Psoas muscle (tissue), 8 donors: Measurements from ENCODE around the gene IGFLR1. TPM values are rescaled to one million over a fixed set of nuclear protein-coding genes. Genes with fewer than 3 reads are reported as not detected.
A peak's percentile ranks its signal among the peaks of the same experiment; 100 is the strongest.

Source experiments
- ATAC-seq, 4 donors: fragments of 200-7000 bp; cut with Tn5 transposase; one replicate each; pipeline ENCODE4 v1.9.1; 2020; ENCODE audit warnings: moderate library complexity in 3 of 4, mild to moderate bottlenecking in 2 of 4
- DNase-seq, 2 donors: peaks; one replicate each; pipeline ENCODE4 v3.0.0-alpha.2; 2020
- H3K27ac ChIP-seq: fragments of 200-600 bp; one replicate; pipeline ENCODE4 v1.8.0; 2022
- H3K27me3 ChIP-seq, 3 donors: fragments of 200-600 bp in 1 of 3; one replicate each; pipeline versions ENCODE4 v1.6.1 to v1.8.0; 2013 to 2022; ENCODE audit warnings: low read length in 2 of 3, mild to moderate bottlenecking in 2 of 3, moderate library complexity in 1 of 3; ENCODE audit not compliant: insufficient read depth in 3 of 3
- H3K36me3 ChIP-seq, 2 donors: fragments of 200-600 bp in 1 of 2; one replicate each; pipeline versions ENCODE4 v1.6.1 to v1.8.0; 2013 to 2022; ENCODE audit warnings: low read depth in 1 of 2, mild to moderate bottlenecking in 1 of 2, moderate library complexity in 1 of 2; ENCODE audit not compliant: insufficient read depth in 1 of 2
- H3K4me1 ChIP-seq: fragments of 200-600 bp; one replicate; pipeline ENCODE4 v1.8.0; 2022
- H3K4me3 ChIP-seq: fragments of 200-600 bp; one replicate; pipeline ENCODE4 v1.8.0; 2022; ENCODE audit warnings: mild to moderate bottlenecking
- H3K9me3 ChIP-seq: fragments of 200-600 bp; one replicate; pipeline ENCODE4 v1.8.0; 2022
- WGBS, 3 donors: extraction: QIAGEN DNeasy Blood & Tissue Kit; methylation state at CpG; one replicate each; pipeline versions ENCODE4 v1.1.6 to v1.1.7; 2013; 5-methylcytosine and 5-hydroxymethylcytosine counted together
- intact Hi-C, 2 donors: fragments of 100-400 bp; cut with DNase I; formaldehyde crosslinking; loops; one replicate each; pipeline versions ENCODE4 v1.11.0 to v1.14.2; 2022
- polyA plus RNA-seq, 3 donors: library from polyadenylated mRNA; stranded (reverse); fragments of 200-250 nt; gene quantifications; one replicate each; pipeline ENCODE4 v1.2.3, GENCODE V29; 2013
- total RNA-seq, 4 donors: library from RNA; stranded (reverse); fragmentation: NEBNext Ultra II Directional in 2 of 4; extraction: Animal tissue kit (Norgen Biotek cat#: 25700) in 2 of 4; gene quantifications; one replicate each; pipeline versions ENCODE4 v1.2.1 to v1.2.4, GENCODE V29; 2021 to 2023
- TF ChIP-seq, protein P1 (sequence below): fragments of 200-600 bp; IDR thresholded peaks from one replicate; pipeline ENCODE4 v1.8.0; 2022; ENCODE audit warnings: antibody characterized with exemption
- donor health status: healthy with polysubstance abuse.
- donor health status: DM: no; HTN: no; CAD: no; lungs with moderate emphysema.
- donor health status: Bipolar disorder and iron deficiency.
- donor health status: healthy.
- donor health status: DM: yes; HTN: yes; CAD: no.
- donor health status: DM: no; HTN: no; CAD: no.
- donor health status: DM: no; HTN: no; CAD: no.
- donor health status: DM: yes; HTN: yes; CAD: no.

The IGFLR1 gene
- total and polyA plus RNA-seq, 7 donors, result 2.0 to 12.4 (median 5.8) TPM

DNA sequence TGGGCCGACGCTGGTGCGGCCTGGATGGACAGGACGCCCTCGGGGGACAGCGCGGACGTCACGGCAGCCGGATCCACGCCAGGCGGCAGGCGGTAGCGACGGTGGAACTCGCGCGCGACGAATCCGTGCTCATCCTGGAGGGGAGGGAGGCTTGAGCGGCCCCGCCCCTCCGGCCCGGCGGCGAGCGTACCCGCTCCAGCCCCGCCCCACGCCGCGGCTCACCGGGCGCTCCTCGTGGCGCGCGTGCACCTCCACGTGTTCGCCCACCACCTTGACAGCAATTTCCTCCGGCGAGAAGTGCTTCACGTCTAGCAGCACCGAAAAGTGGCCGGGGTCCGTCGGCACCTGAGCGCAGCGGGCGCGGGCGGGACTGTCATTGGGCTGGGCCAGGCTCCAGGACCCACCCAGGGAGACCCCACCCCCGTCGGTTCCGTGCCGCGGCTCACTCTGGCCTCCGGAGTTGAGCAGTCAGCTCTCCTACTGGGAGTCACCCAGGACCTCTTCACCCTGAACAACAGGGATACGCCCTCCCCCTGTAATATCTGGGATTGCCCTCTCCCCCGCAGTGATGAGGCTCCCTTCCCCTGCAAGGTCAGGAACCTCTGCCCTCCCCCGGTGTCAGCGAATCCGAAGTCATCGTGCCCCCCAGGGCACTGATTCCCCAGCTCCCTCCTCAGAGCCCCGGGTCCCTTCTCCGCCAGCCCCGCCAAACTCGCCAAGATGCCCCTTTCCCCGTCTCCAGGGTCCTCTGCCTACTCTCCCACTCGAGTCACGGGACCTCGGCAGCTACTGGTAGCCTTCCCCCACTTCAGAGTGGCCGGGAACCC is 13.5 kb upstream of the IGFLR1 start:
- intact Hi-C loops, result loop anchor here in 1 of 2 donors (5.0 kb wide), 1 partner anchor 177 kb away; no protein-coding TSS in a partner anchor
- peaks cover 14% of the 10 kb centered on the region for H3K4me1 ChIP-seq
- ATAC-seq (peak; percentile 51 to 59 (median 56)), DNase-seq (peak; percentile 94 to 97)
- H3K36me3 ChIP-seq, result peaks cover 0 to 27% of the 10 kb centered on the region in 2 donors
- WGBS, 3 donors, result 1 to 8% (median 6%) methylated on average over 49 to 74 of the region's 74 CpGs
- no peaks in the 10 kb centered on the region for H3K9me3 ChIP-seq
- TF ChIP-seq, protein P1, sequence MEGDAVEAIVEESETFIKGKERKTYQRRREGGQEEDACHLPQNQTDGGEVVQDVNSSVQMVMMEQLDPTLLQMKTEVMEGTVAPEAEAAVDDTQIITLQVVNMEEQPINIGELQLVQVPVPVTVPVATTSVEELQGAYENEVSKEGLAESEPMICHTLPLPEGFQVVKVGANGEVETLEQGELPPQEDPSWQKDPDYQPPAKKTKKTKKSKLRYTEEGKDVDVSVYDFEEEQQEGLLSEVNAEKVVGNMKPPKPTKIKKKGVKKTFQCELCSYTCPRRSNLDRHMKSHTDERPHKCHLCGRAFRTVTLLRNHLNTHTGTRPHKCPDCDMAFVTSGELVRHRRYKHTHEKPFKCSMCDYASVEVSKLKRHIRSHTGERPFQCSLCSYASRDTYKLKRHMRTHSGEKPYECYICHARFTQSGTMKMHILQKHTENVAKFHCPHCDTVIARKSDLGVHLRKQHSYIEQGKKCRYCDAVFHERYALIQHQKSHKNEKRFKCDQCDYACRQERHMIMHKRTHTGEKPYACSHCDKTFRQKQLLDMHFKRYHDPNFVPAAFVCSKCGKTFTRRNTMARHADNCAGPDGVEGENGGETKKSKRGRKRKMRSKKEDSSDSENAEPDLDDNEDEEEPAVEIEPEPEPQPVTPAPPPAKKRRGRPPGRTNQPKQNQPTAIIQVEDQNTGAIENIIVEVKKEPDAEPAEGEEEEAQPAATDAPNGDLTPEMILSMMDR, result no peak
- H3K4me3 ChIP-seq, result peak overlapping the region; percentile 83
- no peaks in the 10 kb centered on the region for H3K27me3 ChIP-seq
- H3K27ac ChIP-seq, result peak overlapping the region; percentile 94

DNA sequence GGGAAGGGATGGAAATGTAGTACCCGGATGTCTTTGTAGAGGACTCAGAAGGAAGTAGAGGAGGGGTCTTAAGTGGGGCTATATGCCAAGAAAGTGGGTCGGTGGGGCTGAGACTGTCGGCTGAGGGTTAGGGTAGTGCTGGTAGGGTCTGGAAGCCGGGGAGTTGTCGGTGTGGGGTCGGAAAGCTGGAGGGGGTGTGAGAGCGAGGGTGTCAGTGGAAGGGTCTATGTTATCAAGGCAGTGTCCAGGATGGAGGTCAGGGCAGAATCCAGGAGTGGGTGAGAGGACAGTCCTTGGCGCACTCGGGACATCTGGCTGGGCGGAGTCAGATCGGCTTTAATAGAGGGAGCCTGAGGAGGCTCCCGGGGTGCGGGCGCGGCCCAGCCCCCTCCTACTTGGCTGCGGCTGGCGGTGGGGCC is 12.9 kb upstream of the IGFLR1 start:
- intact Hi-C loops, result loop anchor here in 1 of 2 donors (5.0 kb wide), 1 partner anchor 177 kb away; no protein-coding TSS in a partner anchor
- WGBS, 3 donors, result 12 to 32% (median 16%) methylated on average over 12 to 17 of the region's 17 CpGs
- TF ChIP-seq, protein P1, result no peak

DNA sequence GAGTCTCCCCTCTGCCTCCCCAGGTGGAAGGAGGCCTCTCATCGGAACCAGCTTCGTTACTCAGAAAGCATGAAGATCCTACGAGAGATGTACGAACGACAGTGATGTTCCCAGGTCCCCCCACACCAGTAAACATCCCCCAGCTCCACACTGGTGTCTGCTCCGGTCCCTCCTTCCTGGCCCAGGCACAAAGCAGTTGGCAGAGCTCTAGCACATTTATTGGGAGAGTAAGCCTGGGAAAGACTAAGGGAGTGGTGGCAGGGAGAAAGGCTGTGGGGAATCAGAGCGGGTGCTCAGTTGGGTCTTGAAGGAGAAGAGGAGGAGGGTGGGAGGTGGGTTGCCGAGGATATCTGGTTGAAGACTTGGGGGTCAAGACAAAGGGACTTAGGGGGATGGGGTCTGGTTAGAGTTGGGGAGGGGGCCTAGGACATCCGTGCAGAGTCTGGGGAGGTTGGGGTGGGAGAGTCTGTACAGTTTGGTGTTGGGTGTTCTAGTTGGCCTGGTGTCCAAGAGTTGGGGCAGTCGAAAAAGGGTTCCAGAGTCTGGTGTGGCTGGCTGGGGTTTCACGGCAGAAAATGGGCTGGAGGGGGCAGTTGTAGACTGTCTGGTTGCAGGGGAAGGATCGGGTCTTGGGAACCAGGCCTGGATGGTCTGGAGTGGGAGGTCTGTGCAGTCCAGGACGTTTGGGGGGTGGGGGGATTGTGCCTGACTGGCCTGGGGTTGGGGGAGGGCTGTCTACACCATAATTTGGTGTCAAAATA is 12.3 kb upstream of the IGFLR1 start:
- WGBS, 3 donors, result 48 to 65% (median 53%) methylated on average over 13 of the region's 13 CpGs
- DNase-seq (no peak), ATAC-seq (no peak)
- intact Hi-C loops, result loop anchor here in 1 of 2 donors (5.0 kb wide), 1 partner anchor 178 kb away; no protein-coding TSS in a partner anchor
- Histone ChIP-seq H3K36me3 (peaks cover 0 to 24% of the 10 kb centered on the region in 2 donors), H3K27ac (peak overlapping the region; percentile 94), H3K27me3 (no peaks in the 10 kb centered on the region), H3K4me3 (peak overlapping the region; percentile 83), H3K9me3 (no peaks in the 10 kb centered on the region), H3K4me1 (peaks cover 16% of the 10 kb centered on the region)
- TF ChIP-seq, protein P1, result no peak

More for the DNA sequence above, 12.9 kb upstream of the IGFLR1 start:
- peaks cover 0 to 24% of the 10 kb centered on the region in 2 donors for H3K36me3 ChIP-seq
- peaks cover 14% of the 10 kb centered on the region for H3K4me1 ChIP-seq
- DNase-seq (no peak), ATAC-seq (no peak)
- peak overlapping the region; percentile 83 for H3K4me3 ChIP-seq
- H3K27ac ChIP-seq, result peak overlapping the region; percentile 94
- H3K27me3 ChIP-seq, result no peaks in the 10 kb centered on the region
- H3K9me3 ChIP-seq, result no peaks in the 10 kb centered on the region

DNA sequence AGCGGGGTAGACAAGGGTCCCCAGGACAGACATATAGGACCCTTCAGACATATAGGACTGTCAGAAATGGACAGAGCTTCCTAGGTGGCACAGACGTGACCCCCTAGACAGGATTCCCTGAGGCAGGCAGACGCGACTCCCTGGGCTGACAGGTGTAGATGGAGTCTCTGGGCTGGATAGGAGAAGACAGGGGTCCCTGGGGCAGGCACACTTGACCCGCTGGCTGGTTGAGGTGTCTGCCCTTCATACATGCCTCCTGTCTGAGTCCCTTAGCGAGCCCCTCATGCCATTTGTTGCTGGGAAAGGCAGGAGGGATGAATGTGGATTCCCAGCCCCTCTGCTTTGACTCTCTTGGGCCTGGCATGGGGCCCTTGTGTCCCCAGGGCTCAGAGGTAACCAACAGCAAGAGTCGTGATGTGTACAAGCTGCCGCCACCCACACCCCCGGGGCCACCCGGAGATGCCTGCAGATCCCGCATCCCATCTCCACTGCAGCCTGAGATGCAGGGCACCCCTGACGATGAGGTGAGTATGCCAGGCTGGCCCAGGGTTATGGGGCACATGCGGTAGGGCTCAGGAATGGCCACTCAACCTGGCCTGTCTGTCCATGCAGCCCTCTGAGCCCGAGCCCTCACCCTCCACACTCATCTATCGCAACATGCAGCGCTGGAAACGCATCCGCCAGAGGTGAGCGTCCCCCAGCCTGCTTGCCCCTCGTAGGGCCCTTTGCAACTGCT is 11.6 kb upstream of the IGFLR1 start:
- Histone ChIP-seq H3K27me3 (no peaks in the 10 kb centered on the region), H3K4me1 (peaks cover 18% of the 10 kb centered on the region), H3K9me3 (no peaks in the 10 kb centered on the region), H3K27ac (peak overlapping the region; percentile 94), H3K36me3 (peaks cover 0 to 24% of the 10 kb centered on the region in 2 donors), H3K4me3 (no peak overlapping the region)
- DNase-seq, result no peak
- 63 to 86% (median 64%) methylated on average over 20 of the region's 20 CpGs for WGBS, 3 donors
- intact Hi-C loops, result no loop called here
- ATAC-seq, result no peak
- TF ChIP-seq, protein P1, result no peak
